ENCODE measurements around the gene TNNC2.

DNA sequence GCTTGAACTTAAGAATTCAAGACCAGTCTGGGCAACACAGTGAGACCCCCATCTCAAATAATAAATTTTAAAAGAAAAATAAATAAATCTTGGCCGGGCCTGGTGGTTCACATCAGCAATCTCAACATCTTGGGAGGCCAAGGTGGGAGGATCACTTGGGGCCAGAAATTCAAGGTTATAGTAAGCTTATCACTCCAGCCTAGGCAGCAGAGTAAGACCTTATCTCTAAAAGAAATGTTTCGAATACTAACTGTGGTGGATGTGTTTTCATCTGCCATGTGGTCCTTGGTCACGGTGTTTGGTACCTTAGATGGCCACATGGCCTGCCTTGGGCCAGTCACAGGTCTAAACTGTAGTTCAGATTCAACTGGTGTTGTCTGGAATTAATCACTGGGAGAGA lies 8.9 kb downstream of the TNNC2 start:
- no peak for TF ChIP-seq POLR2AphosphoS5 (IDR thresholded peaks at IDR 0.05; ENCODE audit: low read depth, low read length)
- TF ChIP-seq SRF (IDR thresholded peaks at IDR 0.05; ENCODE audit: low read depth, low read length): no peak

Measured in H1 (cell line).